Measurements from ENCODE around the gene TMEM97. TPM values are rescaled to one million over a fixed set of nuclear protein-coding genes. Genes with fewer than 3 reads are reported as not detected.
A peak's percentile ranks its signal among the peaks of the same experiment; 100 is the strongest.

The TMEM97 gene

GRCh38 chr17:28372203-28372944 lies 53.4 kb downstream of the TMEM97 start:
- peak; percentile 7 for TF ChIP-seq REST (IDR thresholded peaks at IDR 0.05; ENCODE audit: insufficient replicate concordance, low read depth)
- no peak for TF ChIP-seq GABPA (IDR thresholded peaks at IDR 0.05; ENCODE audit: low read depth)
- DNase-seq (ENCODE audit: low read depth in 1 of 2, low spot score in 1 of 2), result no peak
- no peak overlapping the region for H3K27ac ChIP-seq (replicated peaks)

DNA sequence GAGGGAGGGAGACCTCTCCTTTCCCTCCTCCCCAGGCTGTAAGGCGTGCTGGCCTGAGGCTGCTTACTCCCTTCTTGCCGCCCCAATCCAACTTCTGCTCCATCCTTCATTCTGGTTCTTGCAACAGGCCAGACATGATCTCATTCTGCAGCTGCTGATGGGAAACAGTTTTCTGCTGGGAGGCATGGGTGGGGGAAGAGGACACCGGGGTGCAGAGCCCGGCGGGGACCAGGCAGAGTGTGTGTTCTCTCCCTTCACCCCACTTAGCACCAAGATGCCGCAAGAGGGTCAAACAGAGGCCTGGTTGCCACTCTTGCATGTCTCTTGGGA lies 53.9 kb downstream of the TMEM97 start:
- DNase-seq (ENCODE audit: low read depth in 1 of 2, low spot score in 1 of 2), result no peak
- no peak overlapping the region for H3K27ac ChIP-seq (replicated peaks)
- no peak for TF ChIP-seq SPI1 (IDR thresholded peaks at IDR 0.05; ENCODE audit: borderline replicate concordance, low read depth)
- no peak for TF ChIP-seq POLR2AphosphoS5 (IDR thresholded peaks at IDR 0.05; ENCODE audit: low read depth)
- TF ChIP-seq GABPA (IDR thresholded peaks at IDR 0.05; ENCODE audit: low read depth), result no peak
- TF ChIP-seq REST (IDR thresholded peaks at IDR 0.05; ENCODE audit: insufficient replicate concordance, low read depth), result no peak
- no peak for TF ChIP-seq CTCF (IDR thresholded peaks at IDR 0.05; ENCODE audit: insufficient read depth, low read length)
- H3K27me3 ChIP-seq (ENCODE audit: insufficient read depth, poor library complexity, severe bottlenecking), result peaks cover 12% of the 10 kb centered on the region
- no peak overlapping the region for H3K4me3 ChIP-seq (replicated peaks; ENCODE audit: insufficient read depth, low read length)

More at GRCh38 chr17:28372203-28372944, 53.4 kb downstream of the TMEM97 start:
- H3K4me3 ChIP-seq (replicated peaks; ENCODE audit: insufficient read depth, low read length), result no peak overlapping the region
- peaks cover 12% of the 10 kb centered on the region for H3K27me3 ChIP-seq (ENCODE audit: insufficient read depth, poor library complexity, severe bottlenecking)

Small RNA genes lying within 50 kb of the gene (microRNA-seq; reads per million reads assigned to microRNA genes)
- gene MIR4723, result not detected

Data from HL-60 (cell line).